ENCODE measurements around the gene ARCN1. TPM values are rescaled to one million over a fixed set of nuclear protein-coding genes. Genes with fewer than 3 reads are reported as not detected.
A peak's percentile ranks its signal among the peaks of the same experiment; 100 is the strongest.

The ARCN1 gene
- total RNA-seq, 2 experiments from 2014 or later, result 51.0 to 98.9 TPM

DNA sequence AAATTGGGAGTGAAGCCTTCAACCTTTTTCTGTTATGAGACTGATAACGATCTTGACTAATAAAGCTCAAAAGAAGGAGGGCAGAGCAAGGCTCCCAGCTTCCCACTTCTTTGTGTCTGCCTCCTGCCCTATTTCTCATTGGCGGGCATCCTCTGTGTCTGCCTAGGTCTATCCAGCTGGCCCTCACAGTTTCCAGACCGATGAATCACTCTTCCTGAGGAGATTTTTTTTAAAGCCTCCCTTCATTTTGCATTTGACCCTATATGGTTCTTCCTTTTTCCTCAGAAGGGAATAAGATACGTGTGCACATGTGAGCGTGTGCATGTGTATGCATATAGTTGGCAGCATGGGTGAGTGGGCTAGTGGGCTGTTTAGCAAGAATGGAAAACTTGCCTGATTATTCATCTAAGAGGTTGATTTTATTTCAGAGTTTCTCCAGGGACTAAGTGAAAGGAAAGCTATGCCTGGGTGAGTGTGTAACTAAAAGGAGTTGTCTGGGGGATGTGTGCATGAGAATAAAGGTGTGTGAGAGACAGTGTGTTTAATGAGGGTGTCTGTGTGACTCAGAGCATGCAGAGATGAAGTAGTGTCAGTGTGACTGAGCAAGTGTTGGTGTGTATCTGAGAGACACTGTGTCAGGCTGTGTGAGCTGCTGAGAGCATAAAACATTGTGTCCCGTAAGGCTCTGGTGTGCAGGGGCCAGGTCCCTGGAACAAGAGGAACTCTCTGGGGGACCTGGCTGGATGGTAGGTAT is 47.4 kb downstream of the ARCN1 start:
- no TSS peak for BruUV-seq (replicated peaks)

GRCh38 chr11:118620529-118621070 is 48.4 kb downstream of the ARCN1 start:
- DNase-seq (ENCODE audit: low spot score), result no peak
- ChIA-PET CTCF (ENCODE audit: unreplicated experiment) (no interaction called here), POLR2A (interaction anchor here (0.6 kb wide), 1 partner anchor 157 kb away, joined by 3 read pairs; no protein-coding TSS in a partner anchor)
- H3K4me2 ChIP-seq (ENCODE audit: low read length), result peak overlapping the region; percentile 33; the same call in 1 of the 2 replicates
- no TSS peak for BruUV-seq (replicated peaks)
- intact Hi-C loops (cut with micrococcal nuclease; ENCODE audit: unreplicated experiment), result no loop called here
- no peaks in the 10 kb centered on the region for H3K36me3 ChIP-seq (ENCODE audit: insufficient read depth, low read length)
- H4K20me1 ChIP-seq (ENCODE audit: insufficient read depth, low read length), result no peaks in the 10 kb centered on the region
- H2AFZ ChIP-seq (ENCODE audit: low read length), result no peak overlapping the region
- H3K9me2 ChIP-seq (ENCODE audit: insufficient read depth, low read length), result no peaks in the 10 kb centered on the region
- no peaks in the 10 kb centered on the region for H3K4me1 ChIP-seq (ENCODE audit: insufficient read depth, low read length, poor library complexity, severe bottlenecking)
- H3K27ac ChIP-seq (ENCODE audit: low read depth, low read length, poor library complexity, severe bottlenecking), result no peak overlapping the region
- no peak overlapping the region for H3K4me3 ChIP-seq (ENCODE audit: low read depth, low read length, poor library complexity, severe bottlenecking)
- no peaks in the 10 kb centered on the region for H3K79me2 ChIP-seq (ENCODE audit: insufficient read depth, low read depth, low read length)
- no peaks in the 10 kb centered on the region for H3K9me3 ChIP-seq (ENCODE audit: low read length)
- TF ChIP-seq CTCF (conservative IDR thresholded peaks at IDR 0.05; ENCODE audit: low read length), result no peak
- TF ChIP-seq EZH2phosphoT487 (IDR thresholded peaks at IDR 0.05; ENCODE audit: borderline replicate concordance, low read depth, low read length), result no peak

More for the DNA sequence above, 47.4 kb downstream of the ARCN1 start:
- Histone ChIP-seq H3K4me3 (ENCODE audit: low read depth, low read length, poor library complexity, severe bottlenecking) (no peak overlapping the region), H3K36me3 (ENCODE audit: insufficient read depth, low read length) (no peaks in the 10 kb centered on the region), H3K4me2 (ENCODE audit: low read length) (no peak overlapping the region), H3K27ac (ENCODE audit: low read depth, low read length, poor library complexity, severe bottlenecking) (no peak overlapping the region), H3K4me1 (ENCODE audit: insufficient read depth, low read length, poor library complexity, severe bottlenecking) (no peaks in the 10 kb centered on the region), H3K9me2 (ENCODE audit: insufficient read depth, low read length) (no peaks in the 10 kb centered on the region), H3K9me3 (ENCODE audit: low read length) (no peaks in the 10 kb centered on the region), H2AFZ (ENCODE audit: low read length) (no peak overlapping the region), H3K79me2 (ENCODE audit: insufficient read depth, low read depth, low read length) (no peaks in the 10 kb centered on the region), H4K20me1 (ENCODE audit: insufficient read depth, low read length) (no peaks in the 10 kb centered on the region)
- ChIA-PET POLR2A (interaction anchor here (0.9 kb wide), 1 partner anchor 14 kb away, joined by 3 read pairs; no protein-coding TSS in a partner anchor), CTCF (ENCODE audit: unreplicated experiment) (interaction anchor here (0.6 kb wide), 1 partner anchor 11 kb away, joined by 4 read pairs; no protein-coding TSS in a partner anchor)
- TF ChIP-seq CTCF (conservative IDR thresholded peaks at IDR 0.05; ENCODE audit: low read length), result no peak
- no peak for DNase-seq (ENCODE audit: low spot score)
- intact Hi-C loops (cut with micrococcal nuclease; ENCODE audit: unreplicated experiment), result loop anchor here (5.0 kb wide), 1 partner anchor 472 kb away; no protein-coding TSS in a partner anchor

Data from OCI-LY7 (cell line).